Mesenchymal stem cell (in vitro differentiated cells and primary cell): ENCODE measurements around the gene JAKMIP1.

Source experiments
- DNase-seq: peaks from one replicate; pipeline ENCODE4 v3.0.0-alpha.2; 2013
- H2AFZ ChIP-seq: one replicate; pipeline ENCODE4 v1.6.1; 2013; ENCODE audit warnings: low read depth, mild to moderate bottlenecking, control low read depth, inconsistent platforms, low read length, moderate library complexity
- H2AK5ac ChIP-seq: 2 replicates; pipeline ENCODE4 v1.6.1; 2013; ENCODE audit warnings: low read length, moderate library complexity, mild to moderate bottlenecking, inconsistent platforms; ENCODE audit not compliant: severe bottlenecking
- H2BK120ac ChIP-seq: one replicate; pipeline ENCODE4 v1.6.1; 2013; ENCODE audit warnings: low read depth, mild to moderate bottlenecking, inconsistent platforms, low read length, moderate library complexity
- H2BK12ac ChIP-seq, 2 experiments: one replicate each; pipeline ENCODE4 v1.6.1; 2013; ENCODE audit warnings: inconsistent platforms in 2 of 2, low read length in 2 of 2, mild to moderate bottlenecking in 2 of 2, moderate library complexity in 2 of 2, control low read depth in 1 of 2
- H2BK15ac ChIP-seq: one replicate; pipeline ENCODE4 v1.6.1; 2013; ENCODE audit warnings: mild to moderate bottlenecking, low read depth, inconsistent platforms; ENCODE audit not compliant: poor library complexity, severe bottlenecking
- H2BK5ac ChIP-seq: 2 replicates; pipeline ENCODE4 v1.6.1; 2013; ENCODE audit warnings: low read depth, mild to moderate bottlenecking, low read length, control low read depth, inconsistent platforms; ENCODE audit not compliant: poor library complexity, severe bottlenecking
- H3K14ac ChIP-seq, 2 experiments: one replicate each; pipeline ENCODE4 v1.6.1; 2013; ENCODE audit warnings: inconsistent platforms in 2 of 2, low read length in 2 of 2, control low read depth in 1 of 2, mild to moderate bottlenecking in 1 of 2, moderate library complexity in 1 of 2
- H3K18ac ChIP-seq, 2 experiments: one replicate each; pipeline ENCODE4 v1.6.1; 2013; ENCODE audit warnings: inconsistent platforms in 2 of 2, low read length in 2 of 2, control low read depth in 1 of 2, low read depth in 1 of 2, mild to moderate bottlenecking in 1 of 2
- H3K23ac ChIP-seq, 2 experiments: one replicate each; pipeline ENCODE4 v1.6.1; 2013; ENCODE audit warnings: inconsistent platforms in 2 of 2, low read length in 2 of 2, mild to moderate bottlenecking in 2 of 2, moderate library complexity in 2 of 2, control low read depth in 1 of 2
- H3K27ac ChIP-seq: 2 replicates; pipeline ENCODE4 v1.5.1; 2013; ENCODE audit warnings: mild to moderate bottlenecking, moderate library complexity, low read length, control low read depth, inconsistent platforms; ENCODE audit not compliant: poor library complexity, severe bottlenecking
- H3K27me3 ChIP-seq, 2 experiments: 2 replicates each; pipeline versions ENCODE4 v1.6.1 to v1.7.0; 2013; ENCODE audit warnings: low read length in 2 of 2, mild to moderate bottlenecking in 2 of 2, moderate library complexity in 2 of 2, control low read depth in 1 of 2, inconsistent platforms in 1 of 2; ENCODE audit not compliant: control insufficient read depth in 1 of 2, insufficient read depth in 1 of 2
- H3K36me3 ChIP-seq, 2 experiments: 2 replicates each; pipeline versions ENCODE4 v1.6.1 to v1.7.0; 2013; ENCODE audit warnings: low read length in 2 of 2, control low read depth in 1 of 2, inconsistent platforms in 1 of 2, low read depth in 1 of 2, mild to moderate bottlenecking in 1 of 2; ENCODE audit not compliant: insufficient read depth in 2 of 2, control insufficient read depth in 1 of 2
- H3K4ac ChIP-seq, 2 experiments: one replicate each; pipeline ENCODE4 v1.6.1; 2013; ENCODE audit warnings: inconsistent platforms in 2 of 2, low read length in 2 of 2, mild to moderate bottlenecking in 2 of 2, moderate library complexity in 2 of 2, control low read depth in 1 of 2, low read depth in 1 of 2
- H3K4me1 ChIP-seq: 2 replicates; pipeline ENCODE4 v1.6.1; 2013; ENCODE audit warnings: low read depth, low read length, control low read depth; ENCODE audit not compliant: control insufficient read depth, insufficient read depth
- H3K4me2 ChIP-seq: 2 replicates; pipeline ENCODE4 v1.6.1; 2013; ENCODE audit warnings: low read length, mild to moderate bottlenecking, inconsistent platforms; ENCODE audit not compliant: poor library complexity, severe bottlenecking
- H3K4me3 ChIP-seq, 2 experiments: 2 replicates each; pipeline versions ENCODE4 v1.5.1 to v1.7.0; 2013; ENCODE audit warnings: low read length in 2 of 2, mild to moderate bottlenecking in 2 of 2, control low read depth in 1 of 2, low read depth in 1 of 2; ENCODE audit not compliant: insufficient read depth in 1 of 2
- H3K79me1 ChIP-seq: replicated peaks from 2 replicates; pipeline ENCODE4 v1.6.1; 2013; ENCODE audit warnings: mild to moderate bottlenecking, control low read depth, low read length, inconsistent platforms; ENCODE audit not compliant: poor library complexity, severe bottlenecking
- H3K9ac ChIP-seq: 2 replicates; pipeline ENCODE4 v1.7.0; 2013; ENCODE audit warnings: mild to moderate bottlenecking, low read length, moderate library complexity
- H3K9me3 ChIP-seq: 2 replicates; pipeline ENCODE4 v1.7.0; 2013; ENCODE audit warnings: mild to moderate bottlenecking, low read length; ENCODE audit not compliant: control insufficient read depth
- H4K8ac ChIP-seq: one replicate; pipeline ENCODE4 v1.6.1; 2013; ENCODE audit warnings: inconsistent platforms, mild to moderate bottlenecking, low read length, moderate library complexity
- H4K91ac ChIP-seq: one replicate; pipeline ENCODE4 v1.6.1; 2013; ENCODE audit warnings: mild to moderate bottlenecking, low read length, inconsistent platforms
- WGBS: methylation state at CpG from one replicate; pipeline ENCODE4 v1.1.7; 2013; ENCODE audit warnings: mixed read lengths; 5-methylcytosine and 5-hydroxymethylcytosine counted together

The JAKMIP1 gene

DNA sequence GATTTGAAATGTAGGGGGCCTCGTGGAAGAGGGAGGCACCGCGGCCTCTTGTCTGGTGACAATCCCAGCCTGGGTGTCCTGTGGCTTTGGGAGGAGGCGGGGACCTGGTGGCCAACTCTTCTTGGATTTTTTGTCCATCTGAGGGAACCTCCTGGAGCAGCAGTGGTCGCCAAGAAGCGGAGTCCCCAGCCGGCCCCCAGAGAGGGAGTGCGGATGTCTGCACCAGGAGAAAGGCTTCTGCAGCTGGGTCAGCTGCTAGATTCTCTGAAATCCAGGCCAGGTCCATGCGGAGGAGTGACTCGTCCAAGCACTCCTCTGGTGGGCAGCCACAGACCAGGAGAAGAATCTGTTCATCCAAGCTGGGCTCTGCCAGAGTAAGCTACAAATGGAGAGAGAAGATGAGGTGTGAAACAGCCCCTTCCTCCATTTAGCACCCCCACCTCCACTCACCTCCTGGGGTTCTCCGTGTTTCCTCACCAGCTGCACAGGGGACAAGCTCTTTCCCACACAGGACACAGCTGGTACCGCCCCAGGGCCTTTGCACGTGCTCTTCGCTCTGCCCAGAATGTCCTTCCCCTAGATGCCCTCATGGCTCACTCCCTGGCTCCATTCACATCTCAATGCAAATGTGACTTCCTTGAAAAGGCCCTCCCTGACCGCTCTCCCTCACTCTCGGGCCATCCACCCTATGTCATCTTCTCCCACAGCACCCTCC is 209.7 kb downstream of the JAKMIP1 start:
- Histone ChIP-seq H4K8ac (no peak overlapping the region), H3K36me3 (no peaks in the 10 kb centered on the region), H3K27me3 (peaks cover 5 to 45% of the 10 kb centered on the region in 2 experiments), H3K23ac (no peak overlapping the region), H3K4me2 (no peak overlapping the region), H3K18ac (no peak overlapping the region), H2BK120ac (no peak overlapping the region), H2BK12ac (no peak overlapping the region), H4K91ac (no peak overlapping the region), H3K4me3 (no peak overlapping the region), H2AK5ac (no peak overlapping the region), H3K4ac (no peak overlapping the region), H2BK5ac (no peak overlapping the region), H3K9me3 (peaks cover 4% of the 10 kb centered on the region), H3K79me1 (no peaks in the 10 kb centered on the region), H3K14ac (no peak overlapping the region), H3K27ac (no peak overlapping the region), H3K9ac (no peak overlapping the region), H2BK15ac (no peak overlapping the region), H2AFZ (no peak overlapping the region), H3K4me1 (no peaks in the 10 kb centered on the region)
- DNase-seq: no peak
- 88% methylated on average over 15 of the region's 16 CpGs for WGBS

- no peak overlapping the region for H2BK15ac ChIP-seq
- no peaks in the 10 kb centered on the region for H3K79me1 ChIP-seq
These were observed 210.8 kb downstream of the JAKMIP1 start for GRCh38 chr4:5989236-5990225.

DNA sequence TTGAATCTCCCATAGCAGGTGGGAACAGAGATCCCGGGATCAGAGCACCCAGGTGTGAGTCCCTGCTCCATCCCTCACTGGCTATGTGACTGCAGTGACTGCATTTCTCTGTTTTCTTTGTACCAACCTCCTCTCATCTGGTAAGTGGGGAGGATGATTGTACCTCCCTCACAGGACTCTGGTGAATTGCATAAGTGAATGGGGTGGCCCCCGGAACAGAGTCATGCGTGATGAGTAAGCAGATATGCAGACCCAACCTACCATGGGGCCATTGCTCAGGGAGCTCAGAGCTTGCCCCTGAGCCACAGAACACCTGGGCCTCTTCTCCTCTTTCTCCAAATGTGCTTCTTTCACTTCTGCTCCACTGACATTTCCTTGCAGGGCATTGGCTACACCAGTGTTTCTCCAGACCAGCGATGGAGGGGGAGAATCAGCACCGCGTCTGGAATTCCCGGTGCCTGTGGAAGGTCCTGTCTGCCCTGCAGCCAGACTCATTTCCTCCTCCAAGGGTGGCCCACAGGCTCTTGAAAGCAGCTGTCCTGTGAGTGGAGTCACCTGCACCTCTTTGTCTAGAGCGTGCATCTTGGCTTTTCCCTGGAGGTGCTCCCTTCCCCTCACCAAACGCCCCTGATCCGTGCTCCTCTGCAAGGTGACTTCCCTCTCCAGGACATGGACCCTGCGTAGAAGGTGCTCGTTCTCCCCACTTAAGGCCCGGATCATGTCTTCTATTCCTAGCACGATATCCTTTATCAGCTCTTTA is 212.1 kb downstream of the JAKMIP1 start:
- WGBS: 84% methylated on average over 13 of the region's 14 CpGs
- H3K18ac ChIP-seq: no peak overlapping the region
- no peak overlapping the region for H3K9ac ChIP-seq
- H2BK120ac ChIP-seq: no peak overlapping the region
- H3K4me2 ChIP-seq: no peak overlapping the region
- H3K4me1 ChIP-seq: no peaks in the 10 kb centered on the region
- no peak overlapping the region for H4K91ac ChIP-seq
- H3K79me1 ChIP-seq: no peaks in the 10 kb centered on the region
- no peak overlapping the region for H3K4me3 ChIP-seq
- H2AFZ ChIP-seq: no peak overlapping the region
- no peak overlapping the region for H3K23ac ChIP-seq
- no peak overlapping the region for H3K14ac ChIP-seq
- H3K27ac ChIP-seq: no peak overlapping the region
- H4K8ac ChIP-seq: no peak overlapping the region
- no peak overlapping the region for H2BK5ac ChIP-seq
- H2AK5ac ChIP-seq: no peak overlapping the region
- peaks cover 15% of the 10 kb centered on the region for H3K9me3 ChIP-seq
- no peak overlapping the region for H2BK15ac ChIP-seq
- DNase-seq: no peak
- no peaks in the 10 kb centered on the region for H3K36me3 ChIP-seq
- H3K4ac ChIP-seq: no peak overlapping the region
- H2BK12ac ChIP-seq: no peak overlapping the region
- peaks cover 0 to 38% of the 10 kb centered on the region in 2 experiments for H3K27me3 ChIP-seq

More at GRCh38 chr4:5989236-5990225, 210.8 kb downstream of the JAKMIP1 start:
- Histone ChIP-seq H3K27ac (no peak overlapping the region), H3K36me3 (no peaks in the 10 kb centered on the region), H3K4ac (no peak overlapping the region), H2AFZ (no peak overlapping the region), H3K23ac (peak overlapping the region in 1 of 2 experiments; percentile 18), H3K4me1 (no peaks in the 10 kb centered on the region), H3K4me2 (no peak overlapping the region), H4K8ac (no peak overlapping the region), H3K4me3 (no peak overlapping the region), H2BK5ac (no peak overlapping the region), H2BK12ac (no peak overlapping the region), H3K18ac (no peak overlapping the region), H4K91ac (no peak overlapping the region), H3K9me3 (peaks cover 9% of the 10 kb centered on the region), H2AK5ac (no peak overlapping the region), H2BK120ac (no peak overlapping the region), H3K27me3 (peaks cover 0 to 42% of the 10 kb centered on the region in 2 experiments), H3K9ac (no peak overlapping the region), H3K14ac (no peak overlapping the region)
- no peak for DNase-seq
- WGBS: 79% methylated on average over 18 of the region's 18 CpGs
